H1 (cell line): ENCODE measurements around the gene OR5AP2. TPM values are rescaled to one million over a fixed set of nuclear protein-coding genes. Genes with fewer than 3 reads are reported as not detected.

ENCODE experiments used
- ASH2L ChIP-seq: fragments of 200-600, 300-600 bp; sonication (generic); IDR thresholded peaks from one replicate; pipeline ENCODE4 v1.7.1; 2017; ENCODE audit warnings: low read length
- CBX8 ChIP-seq: fragments of 300-800, 300-1000 bp; sonication (generic); IDR thresholded peaks from 2 replicates; pipeline ENCODE4 v1.7.1; 2016; ENCODE audit warnings: low read depth, low read length, borderline replicate concordance
- GTF2F1 ChIP-seq: IDR thresholded peaks from 2 replicates; pipeline ENCODE4 v1.6.1; 2012; ENCODE audit warnings: low read depth, low read length, improper control_type of control experiment, borderline replicate concordance
- KDM1A ChIP-seq: fragments of 200-600, 300-600 bp; sonication (generic); IDR thresholded peaks from 2 replicates; pipeline ENCODE4 v1.7.1; 2016; ENCODE audit warnings: mild to moderate bottlenecking, low read length, borderline replicate concordance
- NRF1 ChIP-seq: IDR thresholded peaks from 2 replicates; pipeline ENCODE4 v1.6.1; 2011; ENCODE audit warnings: mild to moderate bottlenecking, low read depth, low read length, improper control_type of control experiment
- PHF8 ChIP-seq: fragments of 200-600 bp; sonication (generic); conservative IDR thresholded peaks from 2 replicates; pipeline ENCODE4 v1.7.1; 2012; ENCODE audit warnings: low read depth, mild to moderate bottlenecking, inconsistent platforms, low read length, moderate library complexity
- RAD21 ChIP-seq, 2 experiments: IDR thresholded peaks in 1 of 2; conservative IDR thresholded peaks in 1 of 2; 2 replicates each; pipeline ENCODE4 v1.6.1; 2011; ENCODE audit warnings: low read depth in 2 of 2, low read length in 2 of 2, improper control_type of control experiment in 1 of 2, inconsistent platforms in 1 of 2, mild to moderate bottlenecking in 1 of 2, moderate library complexity in 1 of 2
- RFX5 ChIP-seq: IDR thresholded peaks from 2 replicates; pipeline ENCODE4 v1.6.1; 2011; ENCODE audit warnings: low read depth, low read length, improper control_type of control experiment, borderline replicate concordance
- RXRA ChIP-seq: IDR thresholded peaks from 2 replicates; pipeline ENCODE4 v1.6.1; 2011; ENCODE audit warnings: low read depth, mild to moderate bottlenecking, low read length, moderate library complexity; ENCODE audit not compliant: insufficient read depth
- SIX5 ChIP-seq: IDR thresholded peaks from 2 replicates; pipeline ENCODE4 v1.6.1; 2011; ENCODE audit warnings: mild to moderate bottlenecking, low read depth, low read length
- SUZ12 ChIP-seq: fragments of 200-600 bp; sonication (generic); IDR thresholded peaks from 2 replicates; pipeline ENCODE4 v1.6.1; 2012; ENCODE audit warnings: mild to moderate bottlenecking, inconsistent platforms, low read length, moderate library complexity, mixed read lengths
- TAF1 ChIP-seq: IDR thresholded peaks from 2 replicates; pipeline ENCODE4 v1.6.1; 2011; ENCODE audit warnings: mild to moderate bottlenecking, low read depth, low read length
- TBP ChIP-seq: IDR thresholded peaks from 2 replicates; pipeline ENCODE4 v1.6.1; 2011; ENCODE audit warnings: low read depth, low read length, improper control_type of control experiment
- ZNF274 ChIP-seq: IDR thresholded peaks from 2 replicates; pipeline ENCODE4 v1.7.0; 2012; ENCODE audit warnings: low read length, borderline replicate concordance; ENCODE audit errors: extremely low read depth
- polyA plus RNA-seq, 7 experiments: library from polyadenylated mRNA; depleted of rRNA in 3 of 7; stranded (reverse) in 5 of 7; unstranded in 2 of 7; fragments of >200 nt in 5 of 7; fragments of 200-250 nt in 2 of 7; gene quantifications; 1 replicate in 5 of 7; 2 replicates in 1 of 7; 4 replicates in 1 of 7; pipeline versions ENCODE4 v1.2.1 to v1.2.3, GENCODE V29; 2011 to 2013; ENCODE audit warnings: missing spikeins in 2 of 7, mixed read lengths in 2 of 7
- total RNA-seq: library from RNA; stranded (reverse); fragmentation: NEBNext Ultra II Directional; extraction: Animal tissue kit (Norgen Biotek cat#: 25700); gene quantifications from 2 replicates; pipeline ENCODE4 v1.2.1, GENCODE V29; 2021

The OR5AP2 gene
- total and polyA plus RNA-seq, 2 of the 8 experiments (the other 6 are each of a cell fraction or from before 2014, with no cell fraction given): not detected

DNA sequence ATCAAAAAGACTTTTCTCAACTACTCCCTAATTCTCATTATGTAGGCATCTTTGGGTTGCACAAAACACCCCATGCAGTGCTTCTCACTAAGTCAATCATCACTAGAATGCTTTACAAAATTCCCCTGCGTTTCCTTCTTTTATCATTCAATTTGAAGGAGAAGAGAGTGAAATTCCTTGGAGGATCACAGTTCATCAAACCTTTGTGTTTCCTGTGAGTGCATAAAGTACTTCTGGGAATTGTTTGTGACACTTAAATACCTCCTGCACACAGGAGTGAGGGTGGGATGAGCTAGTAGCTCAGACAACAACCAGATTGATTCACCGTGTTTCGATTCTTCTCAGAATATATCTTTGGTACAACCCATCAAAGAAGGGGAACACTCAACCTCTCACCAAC lies 17.5 kb upstream of the OR5AP2 start (continued):
- TF ChIP-seq SUZ12 (no peak), TBP (no peak; the same call in 1 of the 2 replicates), PHF8 (no peak), ZNF274 (no peak), CBX8 (no peak), RXRA (no peak), RAD21 (IDR thresholded peaks at IDR 0.05 in 1 of 2, conservative IDR thresholded peaks at IDR 0.05 in 1 of 2; ENCODE audit: low read depth in 2 of 2, low read length in 2 of 2) (no peak; a peak in 1 of 4 replicates), NRF1 (no peak), ASH2L (peak; percentile 41), RFX5 (no peak), TAF1 (peak; percentile 48; the same call in 1 of the 2 replicates), KDM1A (no peak), SIX5 (no peak), GTF2F1 (no peak)
